Neural progenitor cell (in vitro differentiated cells): Measurements from ENCODE around the gene SLC12A9. TPM values are rescaled to one million over a fixed set of nuclear protein-coding genes. Genes with fewer than 3 reads are reported as not detected.

Experiments used
- DNase-seq: peaks from one replicate; pipeline ENCODE4 v3.0.0-alpha.2; 2016; ENCODE audit warnings: low spot score
- H2AFZ ChIP-seq: fragments of 200-600 bp; sonication (generic); replicated peaks from 2 replicates; pipeline ENCODE4 v1.6.1; 2016; ENCODE audit warnings: antibody characterized with exemption
- H3F3A ChIP-seq: fragments of 200-600 bp; sonication (generic); 2 replicates; pipeline ENCODE4 v1.6.1; 2016; ENCODE audit warnings: antibody characterized with exemption, low read depth
- H3K27ac ChIP-seq: fragments of 200-600 bp; sonication (generic); 2 replicates; pipeline ENCODE4 v1.5.1; 2016; ENCODE audit warnings: mild to moderate bottlenecking
- H3K27me3 ChIP-seq: fragments of 200-600 bp; sonication (generic); 2 replicates; pipeline ENCODE4 v1.6.1; 2016; ENCODE audit warnings: mild to moderate bottlenecking, moderate library complexity
- H3K36me3 ChIP-seq: fragments of 200-600 bp; sonication (generic); 2 replicates; pipeline ENCODE4 v1.5.1; 2016
- H3K4me1 ChIP-seq: fragments of 200-600 bp; sonication (generic); 2 replicates; pipeline ENCODE4 v1.6.1; 2016; ENCODE audit warnings: mixed run types
- H3K4me2 ChIP-seq: fragments of 200-600 bp; sonication (generic); 2 replicates; pipeline ENCODE4 v1.6.1; 2016
- H3K4me3 ChIP-seq: fragments of 200-600 bp; sonication (generic); 2 replicates; pipeline ENCODE4 v1.5.1; 2016
- H3K79me2 ChIP-seq: fragments of 200-600 bp; sonication (generic); 2 replicates; pipeline ENCODE4 v1.6.1; 2016; ENCODE audit warnings: low read depth
- H3K9ac ChIP-seq: fragments of 200-600 bp; sonication (generic); 2 replicates; pipeline ENCODE4 v1.6.1; 2016
- H3K9me3 ChIP-seq: fragments of 200-600 bp; sonication (generic); 2 replicates; pipeline ENCODE4 v1.5.1; 2016; ENCODE audit warnings: low read depth
- H4K20me1 ChIP-seq: fragments of 200-600 bp; sonication (generic); 2 replicates; pipeline ENCODE4 v1.6.1; 2016; ENCODE audit warnings: low read depth
- H3K27ac Mint-ChIP-seq: 3 replicates; pipeline ENCODE4 v1.8.0; 2021; ENCODE audit warnings: mixed read lengths
- H3K27me3 Mint-ChIP-seq: 2 replicates; pipeline ENCODE4 v1.8.0; 2022; ENCODE audit warnings: low read depth, mild to moderate bottlenecking, inconsistent platforms, moderate library complexity, mixed read lengths; ENCODE audit not compliant: insufficient read depth
- H3K36me3 Mint-ChIP-seq: 3 replicates; pipeline ENCODE4 v1.8.0; 2021; ENCODE audit warnings: mixed read lengths
- H3K4me1 Mint-ChIP-seq: 3 replicates; pipeline ENCODE4 v1.8.0; 2021; ENCODE audit warnings: mixed read lengths
- H3K4me3 Mint-ChIP-seq: 3 replicates; pipeline ENCODE4 v1.8.0; 2021; ENCODE audit warnings: mild to moderate bottlenecking, moderate library complexity, mixed read lengths
- H3K9me3 Mint-ChIP-seq: 3 replicates; pipeline ENCODE4 v1.8.0; 2020; ENCODE audit warnings: mixed read lengths
- CTCF ChIP-seq: fragments of 200-600 bp; sonication (generic); IDR thresholded peaks from 2 replicates; pipeline ENCODE4 v1.5.1; 2017; ENCODE audit warnings: antibody characterized with exemption, mild to moderate bottlenecking
- EZH2 ChIP-seq: fragments of 200-600 bp; sonication (generic); IDR thresholded peaks from 2 replicates; pipeline ENCODE4 v1.6.1; 2017; ENCODE audit warnings: antibody characterized with exemption, mild to moderate bottlenecking, moderate library complexity
- EZH2phosphoT487 ChIP-seq: fragments of 200-600 bp; sonication (generic); IDR thresholded peaks from 2 replicates; pipeline ENCODE4 v1.6.1; 2017; ENCODE audit warnings: antibody characterized with exemption
- total RNA-seq: library from RNA; depleted of rRNA; stranded (reverse); fragments of >200 nt; gene quantifications from 2 replicates; pipeline ENCODE4 v1.2.3, GENCODE V29; 2015; ENCODE audit warnings: low replicate concordance

The SLC12A9 gene
- total RNA-seq, 1 donor from 2014 or later: 3.5 TPM

DNA sequence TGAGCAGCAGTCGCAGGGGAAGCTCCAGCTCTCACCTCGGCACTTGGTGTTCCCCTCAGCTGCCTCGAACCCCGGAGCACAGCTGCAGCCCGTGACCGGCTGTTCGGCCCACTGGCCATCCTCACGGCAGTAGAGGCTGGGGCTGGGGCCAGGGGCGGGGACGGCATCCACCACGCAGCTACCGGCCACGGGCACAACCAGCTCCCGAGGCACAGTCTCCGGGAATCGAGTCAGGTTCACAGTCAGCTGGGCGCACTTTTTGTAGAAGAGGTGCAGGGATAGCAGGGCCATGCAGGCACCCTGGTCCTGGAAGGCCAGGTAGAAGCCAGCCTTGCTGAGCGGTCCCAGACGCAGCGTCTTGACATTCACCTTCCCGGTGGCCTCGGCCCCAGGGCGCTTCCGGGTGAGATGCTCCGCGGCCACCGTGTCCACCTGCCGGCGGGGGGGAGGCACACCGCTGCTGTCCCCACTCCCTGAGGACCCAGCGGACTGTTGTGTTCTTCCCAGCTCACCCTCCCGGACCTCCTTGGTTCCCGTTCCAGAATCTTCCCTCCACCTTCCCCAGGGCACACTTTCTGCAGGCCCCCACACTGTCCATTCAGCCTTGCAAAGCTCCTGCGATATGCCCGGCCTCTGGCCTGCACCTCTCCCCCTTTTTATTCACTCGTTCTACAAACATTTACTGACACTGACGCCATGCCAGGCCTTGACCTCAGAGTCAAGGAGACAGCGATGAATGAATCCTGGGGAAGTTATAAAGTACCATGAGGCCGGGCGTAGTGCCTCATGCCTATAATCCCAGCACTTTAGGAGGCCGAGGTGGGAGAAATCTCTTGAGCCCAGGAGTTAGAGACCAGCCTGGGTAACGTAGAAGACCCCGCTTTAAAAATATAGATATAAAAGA lies 30.0 kb upstream of the SLC12A9 start:
- no peak overlapping the region for H3K27ac ChIP-seq
- no peaks in the 10 kb centered on the region for H3K36me3 ChIP-seq
- Mint-ChIP-seq H3K27me3 (peaks cover 12% of the 10 kb centered on the region), H3K27ac (no peak overlapping the region), H3K4me1 (peaks cover 18% of the 10 kb centered on the region), H3K9me3 (no peaks in the 10 kb centered on the region), H3K4me3 (no peak overlapping the region), H3K36me3 (peaks cover 23% of the 10 kb centered on the region)
- no peak for DNase-seq
- H3K4me2 ChIP-seq: no peak overlapping the region
- no peak overlapping the region for H3K9ac ChIP-seq
- H4K20me1 ChIP-seq: peaks cover 42% of the 10 kb centered on the region
- H3K4me1 ChIP-seq: peaks cover 10% of the 10 kb centered on the region
- H3K79me2 ChIP-seq: peaks cover 55% of the 10 kb centered on the region
- no peaks in the 10 kb centered on the region for H3K9me3 ChIP-seq
- TF ChIP-seq EZH2 (no peak), EZH2phosphoT487 (no peak), CTCF (no peak)
- H3K27me3 ChIP-seq: no peaks in the 10 kb centered on the region
- peaks cover under 1% of the 10 kb centered on the region for H3F3A ChIP-seq
- no peak overlapping the region for H2AFZ ChIP-seq
- H3K4me3 ChIP-seq: no peak overlapping the region

DNA sequence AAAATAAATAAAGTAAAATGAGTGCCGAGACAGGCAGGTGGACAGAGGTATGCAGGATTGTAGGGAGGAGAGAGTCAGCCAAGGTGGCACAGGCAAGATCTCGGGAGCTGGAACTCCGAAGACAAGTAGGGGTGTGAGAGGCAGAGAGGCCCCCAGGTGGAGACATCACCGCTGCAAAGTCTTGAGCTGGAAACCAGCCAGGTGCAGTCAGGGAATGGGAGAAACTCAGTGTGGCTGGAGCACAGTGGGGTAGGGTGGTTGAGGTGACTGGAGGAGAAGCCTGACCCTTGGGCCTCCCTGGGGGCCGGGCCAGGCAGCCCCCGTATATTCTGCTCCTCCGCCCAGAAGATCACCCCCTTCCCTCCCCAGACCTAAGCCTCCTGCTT lies 29.4 kb upstream of the SLC12A9 start:
- H3K27ac Mint-ChIP-seq: peak overlapping the region; percentile 42
- no peak overlapping the region for H2AFZ ChIP-seq

DNA sequence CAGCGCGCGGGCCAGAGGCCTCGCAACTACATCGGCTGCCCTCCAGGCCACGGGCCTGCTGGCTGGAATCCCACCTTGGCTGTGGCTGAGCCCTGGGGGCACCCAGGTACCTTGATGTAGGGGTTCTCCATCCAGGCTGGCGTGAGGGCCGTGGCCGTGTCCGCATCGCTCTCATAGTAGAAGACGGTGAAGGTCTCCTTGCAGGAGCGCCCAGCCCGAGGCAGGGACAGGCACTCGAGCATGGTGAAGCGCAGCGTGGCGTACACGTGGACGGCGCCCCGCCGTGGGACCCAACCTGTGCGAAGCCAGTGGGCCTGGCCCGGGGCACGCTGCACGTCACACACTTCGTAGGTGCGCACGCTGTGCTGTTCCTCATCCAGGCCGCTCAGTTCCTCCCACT lies 29.0 kb upstream of the SLC12A9 start:
- Histone ChIP-seq H3K36me3 (no peaks in the 10 kb centered on the region), H3K4me1 (peaks cover 10% of the 10 kb centered on the region), H3K27ac (no peak overlapping the region), H3K4me2 (no peak overlapping the region), H2AFZ (no peak overlapping the region), H3K9ac (no peak overlapping the region), H3K79me2 (peaks cover 56% of the 10 kb centered on the region), H3F3A (peaks cover 10% of the 10 kb centered on the region), H3K4me3 (no peak overlapping the region), H3K9me3 (no peaks in the 10 kb centered on the region), H4K20me1 (peaks cover 42% of the 10 kb centered on the region), H3K27me3 (no peaks in the 10 kb centered on the region)
- no peak for DNase-seq
- Mint-ChIP-seq H3K4me3 (no peak overlapping the region), H3K27ac (no peak overlapping the region), H3K4me1 (peaks cover 23% of the 10 kb centered on the region), H3K36me3 (peaks cover 21% of the 10 kb centered on the region), H3K27me3 (peaks cover 15% of the 10 kb centered on the region), H3K9me3 (no peaks in the 10 kb centered on the region)
- TF ChIP-seq EZH2: no peak
- no peak for TF ChIP-seq EZH2phosphoT487
- TF ChIP-seq CTCF: no peak

More for the DNA sequence above, 29.4 kb upstream of the SLC12A9 start:
- TF ChIP-seq EZH2 (no peak), EZH2phosphoT487 (no peak), CTCF (no peak)
- peak overlapping the region; percentile 53 for H3K4me3 Mint-ChIP-seq
- peaks cover 15% of the 10 kb centered on the region for H3K27me3 Mint-ChIP-seq
- no peak for DNase-seq
- peaks cover 22% of the 10 kb centered on the region for H3K4me1 Mint-ChIP-seq
- H3K79me2 ChIP-seq: peaks cover 56% of the 10 kb centered on the region
- no peaks in the 10 kb centered on the region for H3K27me3 ChIP-seq
- H3K36me3 ChIP-seq: no peaks in the 10 kb centered on the region
- no peaks in the 10 kb centered on the region for H3K9me3 ChIP-seq
- no peak overlapping the region for H3K4me3 ChIP-seq
- peaks cover 42% of the 10 kb centered on the region for H4K20me1 ChIP-seq
- no peak overlapping the region for H3K9ac ChIP-seq
- H3K27ac ChIP-seq: no peak overlapping the region
- no peak overlapping the region for H3K4me2 ChIP-seq
- peaks cover 21% of the 10 kb centered on the region for H3K36me3 Mint-ChIP-seq
- H3K4me1 ChIP-seq: peaks cover 10% of the 10 kb centered on the region
- peaks cover 7% of the 10 kb centered on the region for H3F3A ChIP-seq
- no peaks in the 10 kb centered on the region for H3K9me3 Mint-ChIP-seq
